Endothelial cell (in vitro differentiated cells): ENCODE data around the gene PXYLP1. TPM values are rescaled to one million over a fixed set of nuclear protein-coding genes. Genes with fewer than 3 reads are reported as not detected.

ENCODE experiments used
- DNase-seq: peaks from one replicate; pipeline ENCODE4 v3.0.0; 2021; ENCODE audit warnings: low spot score
- H3K27ac Mint-ChIP-seq: one replicate; pipeline ENCODE4 v1.8.0; 2021; ENCODE audit warnings: mixed read lengths, inconsistent platforms; ENCODE audit not compliant: unreplicated experiment
- H3K27me3 Mint-ChIP-seq: one replicate; pipeline ENCODE4 v1.8.0; 2021; ENCODE audit warnings: mild to moderate bottlenecking, moderate library complexity, mixed read lengths, inconsistent platforms; ENCODE audit not compliant: unreplicated experiment
- H3K36me3 Mint-ChIP-seq: one replicate; pipeline ENCODE4 v1.8.0; 2021; ENCODE audit warnings: mild to moderate bottlenecking, low read depth, mixed read lengths, inconsistent platforms; ENCODE audit not compliant: unreplicated experiment
- H3K4me1 Mint-ChIP-seq: one replicate; pipeline ENCODE4 v1.8.0; 2021; ENCODE audit warnings: mild to moderate bottlenecking, mixed read lengths, inconsistent platforms; ENCODE audit not compliant: unreplicated experiment
- H3K4me3 Mint-ChIP-seq: one replicate; pipeline ENCODE4 v1.8.0; 2021; ENCODE audit warnings: mild to moderate bottlenecking, mixed read lengths, inconsistent platforms; ENCODE audit not compliant: unreplicated experiment
- H3K9me3 Mint-ChIP-seq: one replicate; pipeline ENCODE4 v1.8.0; 2021; ENCODE audit warnings: mixed read lengths, inconsistent platforms; ENCODE audit not compliant: unreplicated experiment
- total RNA-seq: library from RNA; stranded (reverse); fragmentation: NEBNext Ultra II Directional; extraction: Animal tissue kit (Norgen Biotek cat#: 25700); gene quantifications from one replicate; pipeline ENCODE4 v1.2.1, GENCODE V29; 2021; ENCODE audit not compliant: unreplicated experiment
- TF ChIP-seq, protein P1 (sequence below): fragments of 200-600 bp; sonication (generic); IDR thresholded peaks from one replicate; pipeline ENCODE4 v1.5.0; 2021; ENCODE audit warnings: antibody characterized with exemption; ENCODE audit not compliant: unreplicated experiment

PXYLP1 gene
- total RNA-seq, 1 donor from 2014 or later, result 4.4 TPM

DNA sequence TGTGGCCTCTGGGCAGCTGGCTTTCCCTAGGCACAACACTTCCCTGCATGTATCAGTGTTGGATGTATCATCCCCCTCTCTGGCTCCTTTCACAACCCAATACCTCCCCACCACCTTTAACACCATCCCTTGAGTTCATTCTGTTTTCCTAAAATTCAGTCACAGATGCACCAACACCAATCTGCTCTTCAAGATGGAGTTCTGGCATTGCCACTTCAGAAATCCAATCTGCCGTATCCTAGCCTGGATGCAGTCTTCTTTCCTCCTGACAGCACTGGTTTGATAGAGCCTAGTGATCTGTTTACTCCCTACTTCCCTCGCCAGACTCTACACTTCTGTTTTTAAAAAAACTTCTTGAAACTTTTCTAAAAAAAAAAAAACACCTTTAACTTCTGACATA, 21.7 kb downstream of the PXYLP1 start:
- H3K9me3 Mint-ChIP-seq, result no peaks in the 10 kb centered on the region
- DNase-seq, result no peak
- no peak overlapping the region for H3K4me3 Mint-ChIP-seq
- peaks cover 3% of the 10 kb centered on the region for H3K27me3 Mint-ChIP-seq
- H3K36me3 Mint-ChIP-seq, result peaks cover 8% of the 10 kb centered on the region
- TF ChIP-seq, protein P1, sequence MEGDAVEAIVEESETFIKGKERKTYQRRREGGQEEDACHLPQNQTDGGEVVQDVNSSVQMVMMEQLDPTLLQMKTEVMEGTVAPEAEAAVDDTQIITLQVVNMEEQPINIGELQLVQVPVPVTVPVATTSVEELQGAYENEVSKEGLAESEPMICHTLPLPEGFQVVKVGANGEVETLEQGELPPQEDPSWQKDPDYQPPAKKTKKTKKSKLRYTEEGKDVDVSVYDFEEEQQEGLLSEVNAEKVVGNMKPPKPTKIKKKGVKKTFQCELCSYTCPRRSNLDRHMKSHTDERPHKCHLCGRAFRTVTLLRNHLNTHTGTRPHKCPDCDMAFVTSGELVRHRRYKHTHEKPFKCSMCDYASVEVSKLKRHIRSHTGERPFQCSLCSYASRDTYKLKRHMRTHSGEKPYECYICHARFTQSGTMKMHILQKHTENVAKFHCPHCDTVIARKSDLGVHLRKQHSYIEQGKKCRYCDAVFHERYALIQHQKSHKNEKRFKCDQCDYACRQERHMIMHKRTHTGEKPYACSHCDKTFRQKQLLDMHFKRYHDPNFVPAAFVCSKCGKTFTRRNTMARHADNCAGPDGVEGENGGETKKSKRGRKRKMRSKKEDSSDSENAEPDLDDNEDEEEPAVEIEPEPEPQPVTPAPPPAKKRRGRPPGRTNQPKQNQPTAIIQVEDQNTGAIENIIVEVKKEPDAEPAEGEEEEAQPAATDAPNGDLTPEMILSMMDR, result no peak
- no peak overlapping the region for H3K27ac Mint-ChIP-seq
- peaks cover 5% of the 10 kb centered on the region for H3K4me1 Mint-ChIP-seq

- no peak for DNase-seq
- no peaks in the 10 kb centered on the region for H3K9me3 Mint-ChIP-seq
- H3K4me3 Mint-ChIP-seq, result no peak overlapping the region
- TF ChIP-seq, protein P1, result no peak
- peaks cover 5% of the 10 kb centered on the region for H3K4me1 Mint-ChIP-seq
- H3K36me3 Mint-ChIP-seq, result peaks cover 8% of the 10 kb centered on the region
- H3K27ac Mint-ChIP-seq, result no peak overlapping the region
- peaks cover 3% of the 10 kb centered on the region for H3K27me3 Mint-ChIP-seq
Measured at GRCh38 chr3:141253811-141254210, 22.2 kb downstream of the PXYLP1 start.

DNA sequence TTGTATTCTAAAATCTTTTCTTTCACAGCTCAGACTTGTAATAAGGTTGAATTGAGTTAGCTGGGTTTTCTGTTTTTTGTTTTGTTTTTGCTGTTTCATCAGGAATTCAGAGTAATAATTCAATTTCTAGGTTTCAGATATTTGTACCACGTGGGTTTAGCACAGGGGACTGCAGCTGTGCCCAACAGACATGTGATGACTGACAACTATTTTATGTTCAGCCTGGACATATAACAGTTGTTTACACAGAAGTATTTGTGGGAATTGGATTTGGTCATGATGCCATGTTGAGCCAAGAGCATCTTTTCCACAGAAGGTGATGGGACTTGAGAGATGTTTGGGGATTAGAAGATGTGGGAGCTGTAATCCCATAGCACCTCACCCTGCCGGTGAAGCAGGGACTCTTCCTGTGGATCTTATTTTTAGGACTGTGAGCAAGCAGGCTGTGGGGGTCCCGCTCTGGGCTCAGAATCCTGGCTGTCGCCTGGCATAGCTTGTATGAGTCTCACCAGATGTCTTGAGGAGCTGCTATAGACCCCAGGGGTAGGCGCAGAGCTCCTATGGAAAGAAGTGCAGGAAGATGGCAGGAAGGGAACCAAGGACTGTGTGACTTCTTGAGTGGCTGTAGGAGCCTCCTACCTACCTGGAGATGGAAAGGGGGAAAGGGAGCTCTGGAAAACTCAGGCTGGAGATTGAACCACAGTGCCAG, 23.7 kb downstream of the PXYLP1 start:
- no peak for DNase-seq
- Mint-ChIP-seq H3K27me3 (peaks cover 3% of the 10 kb centered on the region), H3K36me3 (peaks cover 8% of the 10 kb centered on the region), H3K4me3 (no peak overlapping the region), H3K27ac (no peak overlapping the region), H3K4me1 (peaks cover 5% of the 10 kb centered on the region), H3K9me3 (no peaks in the 10 kb centered on the region)
- TF ChIP-seq, protein P1, result no peak

GRCh38 chr3:141255846-141256261, 24.2 kb downstream of the PXYLP1 start:
- no peak overlapping the region for H3K27ac Mint-ChIP-seq
- no peak for DNase-seq
- H3K9me3 Mint-ChIP-seq, result no peaks in the 10 kb centered on the region
- peaks cover 1% of the 10 kb centered on the region for H3K27me3 Mint-ChIP-seq
- no peak overlapping the region for H3K4me3 Mint-ChIP-seq
- TF ChIP-seq, protein P1, result no peak
- peaks cover 5% of the 10 kb centered on the region for H3K4me1 Mint-ChIP-seq
- peaks cover 8% of the 10 kb centered on the region for H3K36me3 Mint-ChIP-seq

DNA sequence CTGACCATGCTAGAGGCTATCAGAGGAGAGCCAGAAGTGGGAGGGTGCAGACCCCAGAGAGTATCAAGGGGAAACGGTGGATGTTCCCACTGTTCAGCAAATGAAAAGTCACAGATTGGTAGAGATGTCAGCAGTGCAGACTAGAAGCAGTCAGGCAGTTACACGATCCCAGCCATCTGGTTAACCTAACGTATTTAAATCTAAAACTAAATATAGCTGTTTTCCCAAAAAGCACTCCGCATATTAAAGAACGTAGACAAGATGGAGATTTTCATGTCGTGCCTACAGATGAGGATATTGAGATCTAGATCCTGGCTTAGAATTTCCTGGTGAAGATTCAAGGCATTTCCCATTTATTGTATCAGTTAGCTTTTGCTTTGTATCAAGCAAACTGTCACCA, 25.2 kb downstream of the PXYLP1 start:
- TF ChIP-seq, protein P1, result no peak
- no peaks in the 10 kb centered on the region for H3K9me3 Mint-ChIP-seq
- H3K27me3 Mint-ChIP-seq, result no peaks in the 10 kb centered on the region
- no peak for DNase-seq
- H3K4me3 Mint-ChIP-seq, result no peak overlapping the region
- no peak overlapping the region for H3K27ac Mint-ChIP-seq
- H3K36me3 Mint-ChIP-seq, result peaks cover 8% of the 10 kb centered on the region
- H3K4me1 Mint-ChIP-seq, result peaks cover 9% of the 10 kb centered on the region
